Activated naive CD4-positive, alpha-beta T cell treated with anti-CD3 and anti-CD28 coated beads, Interleukin-2, amount 10 ng/mL, durations not matched to agents 7 days and 5 days (primary cell): ENCODE results near the gene WDR26.
"Not testable (repeated sequence)": the region's sequence is repeated elsewhere in the genome, so short reads cannot be mapped to it uniquely, and the experiment has no call there.

ENCODE experiments used
- CTCF ChIA-PET: fragments of 350-600 bp; sonication (Branson Sonifier 250); formaldehyde crosslinking; loops from one replicate; lab custom pipeline; 2021; ENCODE audit warnings: antibody characterized with exemption; lab: Charles Lee
- DNase-seq: peaks from one replicate; pipeline ENCODE4 v3.0.0-alpha.2; 2020
- H3K27ac Mint-ChIP-seq: one replicate; pipeline ENCODE4 v1.8.0; 2021; ENCODE audit warnings: mild to moderate bottlenecking, moderate library complexity, mixed read lengths
- H3K27me3 Mint-ChIP-seq: one replicate; pipeline ENCODE4 v1.8.0; 2021; ENCODE audit warnings: mild to moderate bottlenecking, mixed read lengths
- H3K36me3 Mint-ChIP-seq: one replicate; pipeline ENCODE4 v1.8.0; 2021; ENCODE audit warnings: mixed read lengths
- H3K4me1 Mint-ChIP-seq: one replicate; pipeline ENCODE4 v1.8.0; 2021; ENCODE audit warnings: mixed read lengths
- H3K4me3 Mint-ChIP-seq: one replicate; pipeline ENCODE4 v1.8.0; 2021; ENCODE audit warnings: mild to moderate bottlenecking, moderate library complexity, mixed read lengths
- H3K9me3 Mint-ChIP-seq: one replicate; pipeline ENCODE4 v1.8.0; 2021; ENCODE audit warnings: mixed read lengths

The WDR26 gene

GRCh38 chr1:224340453-224341384 lies 93.9 kb downstream of the WDR26 start:
- DNase-seq = peak; percentile 62
- peaks cover 22% of the 10 kb centered on the region for H3K9me3 Mint-ChIP-seq
- H3K4me1 Mint-ChIP-seq = peaks cover 10% of the 10 kb centered on the region
- peaks cover 14% of the 10 kb centered on the region for H3K36me3 Mint-ChIP-seq
- H3K27me3 Mint-ChIP-seq = peaks cover 21% of the 10 kb centered on the region
- H3K4me3 Mint-ChIP-seq = peak overlapping the region; percentile 62
- H3K27ac Mint-ChIP-seq = not testable (repeated sequence)
- CTCF ChIA-PET = interaction anchor here (0.7 to 0.8 kb wide), 2 partner anchors 117 to 158 kb away, joined by 3 read pairs; no protein-coding TSS in a partner anchor

- peaks cover 10% of the 10 kb centered on the region for H3K4me1 Mint-ChIP-seq
- CTCF ChIA-PET = no interaction called here
- H3K36me3 Mint-ChIP-seq = peaks cover 14% of the 10 kb centered on the region
- H3K9me3 Mint-ChIP-seq = peaks cover 19% of the 10 kb centered on the region
- peaks cover 21% of the 10 kb centered on the region for H3K27me3 Mint-ChIP-seq
- no peak overlapping the region for H3K4me3 Mint-ChIP-seq
- H3K27ac Mint-ChIP-seq = no peak overlapping the region
- DNase-seq = no peak
These were observed 95.1 kb downstream of the WDR26 start for GRCh38 chr1:224339442-224340033.

GRCh38 chr1:224338150-224338838 lies 96.3 kb downstream of the WDR26 start:
- no peak for DNase-seq
- Mint-ChIP-seq H3K4me1 (peaks cover 23% of the 10 kb centered on the region), H3K27ac (no peak overlapping the region), H3K36me3 (peaks cover 14% of the 10 kb centered on the region), H3K27me3 (peaks cover 21% of the 10 kb centered on the region), H3K4me3 (no peak overlapping the region), H3K9me3 (peaks cover 18% of the 10 kb centered on the region)
- CTCF ChIA-PET = no interaction called here
